ENCODE results near the gene PMVK. TPM values are rescaled to one million over a fixed set of nuclear protein-coding genes. Genes with fewer than 3 reads are reported as not detected.

Gene PMVK
- total and polyA plus RNA-seq, 10 of the 15 experiments (the other 5 are each of a cell fraction or from before 2014, with no cell fraction given) = 6.0 to 121 (median 49.4) TPM

- BruUV-seq (replicated peaks) = no TSS peak
- Histone ChIP-seq H3K9ac (ENCODE audit: control insufficient read depth, insufficient read depth, low read length) (no peak overlapping the region), H2AFZ (ENCODE audit: control insufficient read depth, low read depth, low read length) (no peak overlapping the region), H3K9me3 (replicated peaks; ENCODE audit: control insufficient read depth, insufficient read depth, low read length) (no peaks in the 10 kb centered on the region), H3K79me2 (ENCODE audit: control insufficient read depth, insufficient read depth, low read length) (peaks cover 41% of the 10 kb centered on the region), H4K20me1 (ENCODE audit: control insufficient read depth, insufficient read depth) (no peaks in the 10 kb centered on the region), H3K4me3 (no peak overlapping the region), H3K4me2 (ENCODE audit: control insufficient read depth, insufficient read depth) (no peak overlapping the region), H3K27ac (ENCODE audit: control insufficient read depth, insufficient read depth) (no peak overlapping the region), H3K27me3 (replicated peaks in 1 of 2; ENCODE audit: control insufficient read depth in 2 of 2, insufficient read depth in 2 of 2, low read length in 1 of 2) (no peaks in the 10 kb centered on the region), H3K36me3 (ENCODE audit: control insufficient read depth in 2 of 2, insufficient read depth in 2 of 2, low read length in 1 of 2) (peaks cover 0 to 6% of the 10 kb centered on the region in 2 experiments; a peak in 2 of 4 replicates), H3K4me1 (ENCODE audit: control insufficient read depth, insufficient read depth, low read length) (peaks cover 17% of the 10 kb centered on the region)
- in situ Hi-C loops (cut with MboI) (no loop called here), intact Hi-C loops (cut with micrococcal nuclease; ENCODE audit: unreplicated experiment) (no loop called here)
- ChIA-PET SMC1A (ENCODE audit: uncharacterized antibody, unreplicated experiment) (interaction anchor here (0.8 to 1.7 kb wide), 2 partner anchors 30 to 265 kb away, joined by 4 to 5 read pairs; no protein-coding TSS in a partner anchor), POLR2A (interaction anchor here (0.6 to 2.8 kb wide), 6 partner anchors 11 to 375 kb away, joined by 3 to 19 read pairs (median 5); no protein-coding TSS in a partner anchor), CTCF (interaction anchor here (0.6 to 2.2 kb wide), 2 partner anchors 56 to 61 kb away, joined by 3 to 8 read pairs; no protein-coding TSS in a partner anchor), RAD21 (ENCODE audit: unreplicated experiment) (interaction anchor here (0.9 to 1.6 kb wide), 2 partner anchors 10 to 187 kb away, joined by 3 read pairs; no protein-coding TSS in a partner anchor)
- FAIRE-seq = no peak
- no peak for ATAC-seq
- WGBS (ENCODE audit: insufficient coverage, insufficient replicate concordance, low lambda C conversion rate, missing lambda C conversion rate) = 99% methylated on average over 5 of the region's 5 CpGs
- DNase-seq (ENCODE audit: low read depth, low spot score) = no peak
- TF ChIP-seq RFX5 (IDR thresholded peaks at IDR 0.05; ENCODE audit: low read depth, low read length) = no peak
- TF ChIP-seq ZNF687 (IDR thresholded peaks at IDR 0.05) = no peak
- no peak for TF ChIP-seq ZBTB11 (CRISPR knock-in tag; IDR thresholded peaks at IDR 0.05)
- TF ChIP-seq ZNF274 (IDR thresholded peaks at IDR 0.05; ENCODE audit: insufficient read depth, insufficient read length) = no peak
- no peak for TF ChIP-seq WRNIP1 (IDR thresholded peaks at IDR 0.05; ENCODE audit: borderline replicate concordance, low read depth, low read length)
- TF ChIP-seq NR2F1 (conservative IDR thresholded peaks at IDR 0.05) = no peak
- TF ChIP-seq GATAD2B (conservative IDR thresholded peaks at IDR 0.05; ENCODE audit: low read depth) = no peak
- no peak for TF ChIP-seq RUNX3 (IDR thresholded peaks at IDR 0.05; ENCODE audit: low read length)
- TF ChIP-seq, protein P1, sequence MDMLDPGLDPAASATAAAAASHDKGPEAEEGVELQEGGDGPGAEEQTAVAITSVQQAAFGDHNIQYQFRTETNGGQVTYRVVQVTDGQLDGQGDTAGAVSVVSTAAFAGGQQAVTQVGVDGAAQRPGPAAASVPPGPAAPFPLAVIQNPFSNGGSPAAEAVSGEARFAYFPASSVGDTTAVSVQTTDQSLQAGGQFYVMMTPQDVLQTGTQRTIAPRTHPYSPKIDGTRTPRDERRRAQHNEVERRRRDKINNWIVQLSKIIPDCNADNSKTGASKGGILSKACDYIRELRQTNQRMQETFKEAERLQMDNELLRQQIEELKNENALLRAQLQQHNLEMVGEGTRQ (IDR thresholded peaks at IDR 0.05; ENCODE audit: borderline replicate concordance, low read depth, low read length) = no peak
- no peak for TF ChIP-seq E4F1 (IDR thresholded peaks at IDR 0.05; ENCODE audit: borderline replicate concordance, partially characterized antibody)
- TF ChIP-seq, protein P2, sequence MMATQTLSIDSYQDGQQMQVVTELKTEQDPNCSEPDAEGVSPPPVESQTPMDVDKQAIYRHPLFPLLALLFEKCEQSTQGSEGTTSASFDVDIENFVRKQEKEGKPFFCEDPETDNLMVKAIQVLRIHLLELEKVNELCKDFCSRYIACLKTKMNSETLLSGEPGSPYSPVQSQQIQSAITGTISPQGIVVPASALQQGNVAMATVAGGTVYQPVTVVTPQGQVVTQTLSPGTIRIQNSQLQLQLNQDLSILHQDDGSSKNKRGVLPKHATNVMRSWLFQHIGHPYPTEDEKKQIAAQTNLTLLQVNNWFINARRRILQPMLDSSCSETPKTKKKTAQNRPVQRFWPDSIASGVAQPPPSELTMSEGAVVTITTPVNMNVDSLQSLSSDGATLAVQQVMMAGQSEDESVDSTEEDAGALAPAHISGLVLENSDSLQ (IDR thresholded peaks at IDR 0.05) = no peak
These were observed 2.1 kb downstream of the PMVK start for GRCh38 chr1:154934358-154934948.
